Body of pancreas (tissue), 4 donors: ENCODE data around the gene SLC22A23.

Source experiments
- POLR2A ChIP-seq, 3 donors: fragments of 450-650 bp; IDR thresholded peaks; one replicate each; pipeline ENCODE4 v1.6.1; 2016; ENCODE audit warnings: antibody characterized with exemption in 3 of 3, mild to moderate bottlenecking in 2 of 3
- TF ChIP-seq, protein P1 (sequence below), 7 experiments: fragments of 450-650 bp in 4 of 7; fragments of 200-600 bp in 3 of 7; sonication (generic) in 3 of 7; IDR thresholded peaks; one replicate each; pipeline ENCODE4 v1.5.1; 2016 to 2019; ENCODE audit warnings: antibody characterized with exemption in 7 of 7

DNA sequence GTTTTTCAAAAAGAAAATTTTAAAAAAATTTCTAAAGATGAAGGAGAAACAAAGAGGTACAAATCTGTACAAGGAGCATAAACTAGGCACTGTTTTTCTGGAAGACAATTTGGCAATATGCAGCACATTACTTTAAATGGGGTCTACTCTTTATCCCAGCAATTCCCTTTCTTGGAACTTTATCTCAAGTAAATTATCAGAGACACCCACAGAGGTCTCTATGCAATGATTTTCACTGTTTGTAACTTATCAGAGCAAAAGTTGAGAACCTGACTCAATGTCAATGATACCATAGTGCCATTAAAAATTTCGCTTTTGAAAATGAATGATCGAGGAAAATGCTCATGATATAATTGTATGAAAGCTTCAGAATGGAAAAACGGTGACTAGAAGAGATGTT lies 35.7 kb downstream of the SLC22A23 start:
- TF ChIP-seq, protein P1, sequence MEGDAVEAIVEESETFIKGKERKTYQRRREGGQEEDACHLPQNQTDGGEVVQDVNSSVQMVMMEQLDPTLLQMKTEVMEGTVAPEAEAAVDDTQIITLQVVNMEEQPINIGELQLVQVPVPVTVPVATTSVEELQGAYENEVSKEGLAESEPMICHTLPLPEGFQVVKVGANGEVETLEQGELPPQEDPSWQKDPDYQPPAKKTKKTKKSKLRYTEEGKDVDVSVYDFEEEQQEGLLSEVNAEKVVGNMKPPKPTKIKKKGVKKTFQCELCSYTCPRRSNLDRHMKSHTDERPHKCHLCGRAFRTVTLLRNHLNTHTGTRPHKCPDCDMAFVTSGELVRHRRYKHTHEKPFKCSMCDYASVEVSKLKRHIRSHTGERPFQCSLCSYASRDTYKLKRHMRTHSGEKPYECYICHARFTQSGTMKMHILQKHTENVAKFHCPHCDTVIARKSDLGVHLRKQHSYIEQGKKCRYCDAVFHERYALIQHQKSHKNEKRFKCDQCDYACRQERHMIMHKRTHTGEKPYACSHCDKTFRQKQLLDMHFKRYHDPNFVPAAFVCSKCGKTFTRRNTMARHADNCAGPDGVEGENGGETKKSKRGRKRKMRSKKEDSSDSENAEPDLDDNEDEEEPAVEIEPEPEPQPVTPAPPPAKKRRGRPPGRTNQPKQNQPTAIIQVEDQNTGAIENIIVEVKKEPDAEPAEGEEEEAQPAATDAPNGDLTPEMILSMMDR (IDR thresholded peaks at IDR 0.05): no peak
- no peak for TF ChIP-seq POLR2A (IDR thresholded peaks at IDR 0.05)
